CD4-positive, alpha-beta memory T cell (primary cell): ENCODE data around the gene RGSL1. TPM values are rescaled to one million over a fixed set of nuclear protein-coding genes. Genes with fewer than 3 reads are reported as not detected.

Experiments used
- CTCF ChIA-PET: fragments of 350-600 bp; sonication (Branson Sonifier 250); formaldehyde crosslinking; loops from one replicate; lab custom pipeline; 2021; ENCODE audit warnings: inconsistent platforms; ENCODE audit not compliant: partially characterized antibody; lab: Charles Lee
- POLR2A ChIA-PET: fragments of 350-600 bp; sonication (Branson Sonifier 250); formaldehyde crosslinking; loops from one replicate; lab custom pipeline; 2021; ENCODE audit not compliant: partially characterized antibody; lab: Charles Lee
- DNase-seq, 5 donors: peaks; one replicate each; pipeline versions ENCODE4 v3.0.0 to v3.0.0-alpha.2; 2020 to 2022; ENCODE audit warnings: mixed read lengths in 1 of 5
- H3K27ac ChIP-seq: one replicate; pipeline ENCODE4 v1.7.0; 2013; ENCODE audit warnings: low read depth, low read length
- H3K27me3 ChIP-seq: 2 replicates; pipeline ENCODE4 v1.7.0; 2013; ENCODE audit warnings: mild to moderate bottlenecking, low read length, moderate library complexity; ENCODE audit not compliant: insufficient read depth
- H3K36me3 ChIP-seq: 2 replicates; pipeline ENCODE4 v1.7.0; 2013; ENCODE audit warnings: mild to moderate bottlenecking, low read length, moderate library complexity; ENCODE audit not compliant: insufficient read depth
- H3K4me1 ChIP-seq: 2 replicates; pipeline ENCODE4 v1.7.0; 2013; ENCODE audit warnings: mild to moderate bottlenecking, low read length, moderate library complexity; ENCODE audit not compliant: insufficient read depth
- H3K4me3 ChIP-seq, 2 donors: one replicate each; pipeline ENCODE4 v1.7.0; 2013; ENCODE audit warnings: low read length in 2 of 2, mild to moderate bottlenecking in 1 of 2
- H3K9me3 ChIP-seq, 2 donors: one replicate each; pipeline ENCODE4 v1.7.0; 2013; ENCODE audit warnings: low read length in 2 of 2, control low read depth in 1 of 2; ENCODE audit not compliant: control insufficient read depth in 1 of 2
- H3K27ac Mint-ChIP-seq, 7 donors: one replicate each; pipeline ENCODE4 v1.8.0; 2020 to 2021; ENCODE audit warnings: mixed read lengths in 7 of 7, mild to moderate bottlenecking in 6 of 7, inconsistent platforms in 3 of 7, moderate library complexity in 3 of 7
- H3K27me3 Mint-ChIP-seq, 2 donors: one replicate each; pipeline ENCODE4 v1.8.0; 2020 to 2021; ENCODE audit warnings: mixed read lengths in 2 of 2
- H3K36me3 Mint-ChIP-seq, 2 donors: one replicate each; pipeline ENCODE4 v1.8.0; 2020 to 2021; ENCODE audit warnings: mixed read lengths in 2 of 2, inconsistent platforms in 1 of 2, mild to moderate bottlenecking in 1 of 2
- H3K4me1 Mint-ChIP-seq, 4 donors: one replicate each; pipeline ENCODE4 v1.8.0; 2020 to 2021; ENCODE audit warnings: mixed read lengths in 4 of 4, mild to moderate bottlenecking in 1 of 4
- H3K4me3 Mint-ChIP-seq, 8 donors: one replicate each; pipeline ENCODE4 v1.8.0; 2020 to 2021; ENCODE audit warnings: mixed read lengths in 8 of 8, mild to moderate bottlenecking in 7 of 8, moderate library complexity in 6 of 8, inconsistent platforms in 3 of 8
- H3K9me3 Mint-ChIP-seq, 8 donors: one replicate each; pipeline ENCODE4 v1.8.0; 2020 to 2021; ENCODE audit warnings: mixed read lengths in 8 of 8, mild to moderate bottlenecking in 5 of 8, inconsistent platforms in 3 of 8, moderate library complexity in 1 of 8
- intact Hi-C: fragments of 100-400 bp; cut with micrococcal nuclease; formaldehyde crosslinking; loops from one replicate; pipeline ENCODE4 v1.15.1; 2023
- polyA plus RNA-seq, 2 donors: library from polyadenylated mRNA; unstranded; fragments of 300-500 nt; fragmentation: Illumina TruSeq; gene quantifications; one replicate each; pipeline ENCODE4 v1.2.3, GENCODE V29; 2021
- total RNA-seq, 2 experiments: library from RNA; stranded (reverse); gene quantifications; one replicate each; pipeline ENCODE4 v1.2.3, GENCODE V29; 2021

The RGSL1 gene
- total and polyA plus RNA-seq, 4 experiments from 2014 or later: 0.07 TPM; not detected in 3

DNA sequence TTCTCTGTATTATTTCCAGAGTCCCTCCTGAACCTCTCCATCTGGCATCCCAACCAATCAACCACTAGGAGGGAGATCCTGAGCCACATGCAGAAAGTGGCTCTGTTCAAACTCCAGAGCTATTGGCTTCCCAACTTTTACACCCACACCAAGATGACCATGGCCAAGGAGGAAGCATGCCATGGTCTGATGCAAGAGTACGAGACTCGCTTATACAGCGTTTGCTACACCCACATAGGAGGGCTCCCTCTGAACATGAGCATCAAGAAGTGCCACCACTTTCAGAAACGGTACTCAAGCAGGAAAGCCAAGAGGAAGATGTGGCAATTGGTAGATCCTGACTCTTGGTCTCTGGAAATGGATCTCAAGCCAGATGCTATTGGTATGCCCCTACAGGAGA, 23.6 kb downstream of the RGSL1 start:
- DNase-seq: no peak
- no peaks in the 10 kb centered on the region for H3K36me3 ChIP-seq
- peaks cover 13 to 14% of the 10 kb centered on the region in 2 donors for H3K27me3 Mint-ChIP-seq
- no peaks in the 10 kb centered on the region for H3K4me1 ChIP-seq
- intact Hi-C loops: no loop called here
- peaks cover 0 to 3% of the 10 kb centered on the region in 2 donors for H3K36me3 Mint-ChIP-seq
- H3K4me3 Mint-ChIP-seq: no peak overlapping the region
- H3K4me1 Mint-ChIP-seq: no peaks in the 10 kb centered on the region
- no peaks in the 10 kb centered on the region for H3K9me3 ChIP-seq
- POLR2A ChIA-PET: no interaction called here
- no peak overlapping the region for H3K4me3 ChIP-seq
- H3K27ac ChIP-seq: no peak overlapping the region
- no peaks in the 10 kb centered on the region for H3K27me3 ChIP-seq
- no peak overlapping the region for H3K27ac Mint-ChIP-seq
- H3K9me3 Mint-ChIP-seq: peaks cover 0 to 25% (median 16%) of the 10 kb centered on the region in 8 donors
- CTCF ChIA-PET: no interaction called here

DNA sequence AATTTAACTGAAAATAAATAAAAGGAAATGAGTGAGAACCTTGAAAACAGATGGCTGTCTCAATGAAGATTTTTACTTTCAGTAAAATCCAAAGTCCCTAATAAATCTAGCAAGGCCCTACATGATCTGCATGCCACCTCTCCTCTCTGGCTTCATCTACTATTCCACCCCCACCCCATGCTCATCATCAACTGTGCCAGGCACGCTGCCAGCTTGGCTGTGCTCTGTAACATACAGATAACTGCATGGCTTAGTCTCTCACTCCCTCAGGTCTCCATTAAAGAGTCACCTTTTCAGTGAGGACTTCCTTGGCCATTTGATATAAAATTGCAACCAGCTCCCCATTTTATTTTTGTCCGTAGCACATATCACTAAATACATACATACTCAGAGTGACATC, 26.7 kb downstream of the RGSL1 start:
- peaks cover 12 to 17% of the 10 kb centered on the region in 2 donors for H3K27me3 Mint-ChIP-seq
- Histone ChIP-seq H3K27ac (no peak overlapping the region), H3K9me3 (no peaks in the 10 kb centered on the region), H3K4me1 (no peaks in the 10 kb centered on the region), H3K36me3 (no peaks in the 10 kb centered on the region), H3K27me3 (no peaks in the 10 kb centered on the region), H3K4me3 (no peak overlapping the region)
- H3K4me1 Mint-ChIP-seq: no peaks in the 10 kb centered on the region
- H3K9me3 Mint-ChIP-seq: peaks cover 0 to 33% (median 18%) of the 10 kb centered on the region in 8 donors
- intact Hi-C loops: no loop called here
- ChIA-PET POLR2A (no interaction called here), CTCF (no interaction called here)
- no peak overlapping the region for H3K4me3 Mint-ChIP-seq
- H3K36me3 Mint-ChIP-seq: peaks cover 0 to 3% of the 10 kb centered on the region in 2 donors
- no peak overlapping the region for H3K27ac Mint-ChIP-seq
- DNase-seq: no peak

DNA sequence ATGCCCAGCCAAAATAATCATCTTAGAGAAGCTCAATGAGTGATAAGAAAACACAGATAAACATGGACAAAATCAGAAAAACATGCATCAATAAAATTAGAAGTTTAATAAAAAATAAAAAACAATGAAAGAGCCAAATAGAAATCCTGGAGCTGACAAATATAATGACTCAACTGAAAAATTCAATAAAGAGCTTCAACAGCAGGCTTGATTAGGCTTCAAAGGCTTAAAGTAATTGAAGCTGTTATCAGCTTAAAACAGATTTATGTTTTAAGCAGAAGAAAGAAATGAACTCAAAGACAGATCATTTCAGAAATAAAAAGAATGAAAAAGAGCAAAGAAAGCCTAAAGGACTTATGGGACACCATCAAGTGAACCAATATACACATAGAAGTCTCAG, 28.3 kb downstream of the RGSL1 start:
- H3K36me3 Mint-ChIP-seq: peaks cover 0 to 3% of the 10 kb centered on the region in 2 donors
- no peaks in the 10 kb centered on the region for H3K4me1 Mint-ChIP-seq
- no peak for DNase-seq
- peaks cover 0 to 33% (median 18%) of the 10 kb centered on the region in 8 donors for H3K9me3 Mint-ChIP-seq
- CTCF ChIA-PET: no interaction called here
- Histone ChIP-seq H3K9me3 (no peaks in the 10 kb centered on the region), H3K4me1 (no peaks in the 10 kb centered on the region), H3K27ac (no peak overlapping the region), H3K27me3 (no peaks in the 10 kb centered on the region), H3K4me3 (no peak overlapping the region), H3K36me3 (no peaks in the 10 kb centered on the region)
- H3K27me3 Mint-ChIP-seq: peaks cover 12 to 20% of the 10 kb centered on the region in 2 donors
- no peak overlapping the region for H3K27ac Mint-ChIP-seq
- intact Hi-C loops: no loop called here
- POLR2A ChIA-PET: no interaction called here
- no peak overlapping the region for H3K4me3 Mint-ChIP-seq

DNA sequence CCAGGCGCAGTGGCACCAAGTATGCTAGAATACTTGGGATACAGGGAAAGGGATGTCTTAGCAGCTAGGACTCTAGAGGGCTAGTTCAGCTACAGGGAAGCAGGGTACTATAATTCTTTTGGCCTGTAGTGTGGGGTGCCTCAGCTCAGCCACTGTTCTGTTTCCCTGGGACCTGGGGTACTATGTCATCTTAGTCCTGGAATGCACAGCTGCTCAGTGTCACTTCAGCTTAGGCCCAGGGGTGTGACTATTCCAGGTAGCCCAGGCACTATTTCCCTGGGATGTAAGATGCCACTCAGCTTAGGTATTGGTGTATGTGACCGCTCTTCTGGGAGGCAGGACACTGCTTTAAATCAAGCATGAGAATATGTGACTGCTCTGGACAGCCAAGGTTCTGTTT, 34.1 kb downstream of the RGSL1 start:
- intact Hi-C loops: no loop called here
- peaks cover 0 to 2% (median 0%) of the 10 kb centered on the region in 4 donors for H3K4me1 Mint-ChIP-seq
- Histone ChIP-seq H3K4me1 (no peaks in the 10 kb centered on the region), H3K9me3 (no peaks in the 10 kb centered on the region), H3K36me3 (no peaks in the 10 kb centered on the region), H3K4me3 (no peak overlapping the region), H3K27me3 (no peaks in the 10 kb centered on the region), H3K27ac (no peak overlapping the region)
- POLR2A ChIA-PET: no interaction called here
- CTCF ChIA-PET: interaction anchor here (0.9 kb wide), 1 partner anchor 22 kb away, joined by 3 read pairs; no protein-coding TSS in a partner anchor
- H3K27me3 Mint-ChIP-seq: peaks cover 4 to 12% of the 10 kb centered on the region in 2 donors
- H3K4me3 Mint-ChIP-seq: no peak overlapping the region
- no peak overlapping the region for H3K27ac Mint-ChIP-seq
- no peaks in the 10 kb centered on the region for H3K36me3 Mint-ChIP-seq
- no peak for DNase-seq
- H3K9me3 Mint-ChIP-seq: peaks cover 0 to 10% (median 2%) of the 10 kb centered on the region in 8 donors

DNA sequence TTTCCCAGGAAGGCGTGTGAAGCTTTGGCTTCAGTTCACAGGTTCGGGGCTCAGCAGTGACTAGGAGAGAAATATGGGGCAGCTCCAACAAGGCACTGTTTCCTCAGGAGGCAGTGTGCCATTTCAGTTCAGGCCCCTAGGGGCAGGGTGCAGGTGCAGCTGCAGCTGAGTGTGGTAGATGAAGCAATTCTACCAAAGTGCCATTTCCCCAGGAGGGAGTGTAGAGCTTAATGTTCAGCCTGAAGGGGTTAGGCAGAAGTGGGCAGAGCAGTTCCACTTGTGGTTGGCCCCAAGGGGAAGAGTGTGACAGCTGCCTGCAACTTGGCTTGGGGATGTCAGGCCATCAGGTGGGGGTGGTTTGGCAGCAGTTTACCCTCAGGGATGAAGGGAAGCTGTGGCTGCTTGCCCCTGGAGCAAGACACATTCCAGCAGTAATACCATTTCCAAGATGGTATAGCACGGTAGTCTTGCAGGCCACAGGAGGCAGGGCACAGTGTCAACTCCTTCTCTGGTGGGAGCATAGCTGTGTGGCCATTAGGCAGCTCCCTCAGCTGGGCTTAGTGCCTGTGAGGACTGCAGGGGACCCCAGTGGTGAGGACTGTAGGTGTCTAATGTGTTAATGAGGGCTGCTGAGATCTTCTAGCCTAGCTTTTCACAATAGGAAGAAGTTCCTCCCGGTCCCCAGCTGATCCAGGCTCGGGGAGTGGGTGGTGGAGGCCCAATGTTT, 34.7 kb downstream of the RGSL1 start:
- no peak overlapping the region for H3K4me3 Mint-ChIP-seq
- no peaks in the 10 kb centered on the region for H3K27me3 ChIP-seq
- no peaks in the 10 kb centered on the region for H3K9me3 ChIP-seq
- H3K4me1 ChIP-seq: no peaks in the 10 kb centered on the region
- H3K36me3 Mint-ChIP-seq: no peaks in the 10 kb centered on the region
- intact Hi-C loops: no loop called here
- peaks cover 0 to 4% (median 0%) of the 10 kb centered on the region in 8 donors for H3K9me3 Mint-ChIP-seq
- ChIA-PET CTCF (interaction anchor here (0.9 kb wide), 1 partner anchor 22 kb away, joined by 3 read pairs; no protein-coding TSS in a partner anchor), POLR2A (no interaction called here)
- H3K4me3 ChIP-seq: no peak overlapping the region
- H3K4me1 Mint-ChIP-seq: peaks cover 0 to 2% (median 0%) of the 10 kb centered on the region in 4 donors
- H3K27ac Mint-ChIP-seq: no peak overlapping the region
- no peaks in the 10 kb centered on the region for H3K36me3 ChIP-seq
- no peak overlapping the region for H3K27ac ChIP-seq
- H3K27me3 Mint-ChIP-seq: peaks cover 4 to 12% of the 10 kb centered on the region in 2 donors
- no peak for DNase-seq

DNA sequence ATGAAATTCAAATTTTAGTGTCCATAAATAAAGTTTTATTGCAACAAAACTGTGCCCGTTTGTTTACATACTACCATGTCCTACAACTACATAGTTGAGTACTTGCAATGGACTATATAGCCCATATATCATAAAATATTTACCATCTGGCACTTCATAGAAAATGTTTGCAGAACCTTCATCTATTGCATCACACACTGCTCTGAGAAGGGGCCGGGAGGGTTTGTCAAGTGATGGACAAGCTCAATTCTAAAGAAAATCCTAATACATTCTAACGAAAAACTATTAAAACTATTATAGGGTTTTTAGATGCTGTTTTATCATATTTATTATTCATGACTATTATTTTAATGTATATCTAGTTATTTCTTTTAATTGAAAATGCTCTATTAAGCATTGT, 35.9 kb downstream of the RGSL1 start:
- H3K27me3 ChIP-seq: no peaks in the 10 kb centered on the region
- DNase-seq: no peak
- H3K36me3 ChIP-seq: no peaks in the 10 kb centered on the region
- H3K9me3 ChIP-seq: no peaks in the 10 kb centered on the region
- POLR2A ChIA-PET: no interaction called here
- H3K4me3 ChIP-seq: no peak overlapping the region
- no peak overlapping the region for H3K27ac Mint-ChIP-seq
- intact Hi-C loops: no loop called here
- H3K4me1 Mint-ChIP-seq: peaks cover 0 to 2% (median 0%) of the 10 kb centered on the region in 4 donors
- H3K4me3 Mint-ChIP-seq: no peak overlapping the region
- H3K9me3 Mint-ChIP-seq: peaks cover 0 to 1% (median 0%) of the 10 kb centered on the region in 8 donors
- no peak overlapping the region for H3K27ac ChIP-seq
- H3K27me3 Mint-ChIP-seq: peaks cover 1 to 10% of the 10 kb centered on the region in 2 donors
- no peaks in the 10 kb centered on the region for H3K4me1 ChIP-seq
- no peaks in the 10 kb centered on the region for H3K36me3 Mint-ChIP-seq
- CTCF ChIA-PET: no interaction called here

DNA sequence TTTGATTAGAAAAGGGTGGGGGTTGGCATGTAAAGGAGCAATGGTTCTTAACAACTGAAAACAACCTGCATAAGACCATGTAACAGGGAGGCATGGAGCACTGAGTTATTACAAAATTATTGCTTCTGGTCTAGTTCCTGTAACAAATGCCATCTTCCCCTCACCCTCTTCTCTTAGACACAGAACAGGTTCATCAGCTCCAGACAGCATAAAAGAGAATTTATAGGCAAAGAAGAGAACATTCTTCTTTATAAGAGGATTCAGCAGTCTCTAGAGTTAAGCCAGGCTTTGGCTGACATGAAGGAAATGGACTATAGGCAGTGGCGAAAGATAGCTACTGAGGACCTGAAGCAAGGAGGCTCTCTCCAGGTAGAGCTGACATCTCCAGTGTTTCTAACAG, 38.9 kb downstream of the RGSL1 start:
- POLR2A ChIA-PET: no interaction called here
- peaks cover 3 to 7% of the 10 kb centered on the region in 2 donors for H3K27me3 Mint-ChIP-seq
- Histone ChIP-seq H3K27ac (no peak overlapping the region), H3K9me3 (no peaks in the 10 kb centered on the region), H3K4me3 (no peak overlapping the region), H3K27me3 (no peaks in the 10 kb centered on the region), H3K4me1 (no peaks in the 10 kb centered on the region), H3K36me3 (no peaks in the 10 kb centered on the region)
- DNase-seq: no peak
- no peaks in the 10 kb centered on the region for H3K36me3 Mint-ChIP-seq
- H3K27ac Mint-ChIP-seq: no peak overlapping the region
- intact Hi-C loops: no loop called here
- H3K4me1 Mint-ChIP-seq: peaks cover 0 to 2% (median 0%) of the 10 kb centered on the region in 4 donors
- H3K4me3 Mint-ChIP-seq: no peak overlapping the region
- CTCF ChIA-PET: no interaction called here
- no peaks in the 10 kb centered on the region for H3K9me3 Mint-ChIP-seq
